SK-N-SH treated with all-trans-retinoic acid at 6 μM for 48 hours (cell line): ENCODE results near the gene SLC44A5.

Experiments used
- ATAC-seq: fragments of 200-7000 bp; cut with Tn5 transposase; 3 replicates; pipeline ENCODE4 v1.9.1; 2020; ENCODE audit warnings: mild to moderate bottlenecking, moderate library complexity
- ARNTL ChIP-seq: fragments of 450-650 bp; formaldehyde crosslinking; IDR thresholded peaks from 2 replicates; pipeline ENCODE4 v1.5.0; 2020; ENCODE audit warnings: low read depth, mild to moderate bottlenecking, moderate library complexity, borderline replicate concordance
- BACH2 ChIP-seq: fragments of 250-450 bp; sonication (Bioruptor Pico); IDR thresholded peaks from 2 replicates; pipeline ENCODE4 v1.9.0; 2021; ENCODE audit warnings: mild to moderate bottlenecking, borderline replicate concordance
- CSDC2 ChIP-seq: fragments of 250-450 bp; sonication (Bioruptor Pico); IDR thresholded peaks from 2 replicates; pipeline ENCODE4 v1.5.0; 2020; ENCODE audit warnings: mild to moderate bottlenecking, moderate library complexity
- ESRRG ChIP-seq: fragments of 250-450 bp; sonication (Bioruptor Pico); IDR thresholded peaks from 2 replicates; pipeline ENCODE4 v1.6.1; 2021; ENCODE audit warnings: mild to moderate bottlenecking
- GLIS3 ChIP-seq: fragments of 250-450 bp; sonication (Bioruptor Pico); IDR thresholded peaks from 2 replicates; pipeline ENCODE4 v1.5.0; 2020; ENCODE audit warnings: mild to moderate bottlenecking, moderate library complexity
- ISL1 ChIP-seq: fragments of 250-450 bp; sonication (Bioruptor Pico); IDR thresholded peaks from 2 replicates; pipeline ENCODE4 v2.1.2; 2022; ENCODE audit warnings: mild to moderate bottlenecking, moderate library complexity
- OSR1 ChIP-seq: fragments of 250-450 bp; sonication (Bioruptor Pico); IDR thresholded peaks from 2 replicates; pipeline ENCODE4 v1.8.0; 2022; ENCODE audit warnings: moderate library complexity, mild to moderate bottlenecking, inconsistent platforms
- PPARA ChIP-seq: fragments of 250-450 bp; sonication (Bioruptor Pico); IDR thresholded peaks from 2 replicates; pipeline ENCODE4 v1.5.0; 2020; ENCODE audit warnings: mild to moderate bottlenecking, borderline replicate concordance
- RARB ChIP-seq: fragments of 250-450 bp; sonication (Bioruptor Pico); IDR thresholded peaks from 2 replicates; pipeline ENCODE4 v1.8.0; 2021; ENCODE audit warnings: mild to moderate bottlenecking, moderate library complexity
- SNAI2 ChIP-seq: fragments of 250-450 bp; sonication (Bioruptor Pico); IDR thresholded peaks from 2 replicates; pipeline ENCODE4 v1.5.0; 2020; ENCODE audit warnings: mild to moderate bottlenecking, moderate library complexity
- TOX ChIP-seq: fragments of 250-450 bp; sonication (Bioruptor Pico); IDR thresholded peaks from 2 replicates; pipeline ENCODE4 v1.8.0; 2021; ENCODE audit warnings: mild to moderate bottlenecking, moderate library complexity, borderline replicate concordance
- ZC3H10 ChIP-seq: fragments of 250-450 bp; sonication (Bioruptor Pico); IDR thresholded peaks from 2 replicates; pipeline ENCODE4 v1.5.1; 2021; ENCODE audit warnings: mild to moderate bottlenecking, moderate library complexity
- ZFP3 ChIP-seq: fragments of 250-450 bp; sonication (Bioruptor Pico); IDR thresholded peaks from 2 replicates; pipeline ENCODE4 v1.5.0; 2020; ENCODE audit warnings: mild to moderate bottlenecking, moderate library complexity
- ZFP30 ChIP-seq: fragments of 450-650 bp; formaldehyde crosslinking; IDR thresholded peaks from 2 replicates; pipeline ENCODE4 v1.5.0; 2022; ENCODE audit warnings: mild to moderate bottlenecking, moderate library complexity
- ZNF565 ChIP-seq: fragments of 450-650 bp; formaldehyde crosslinking; conservative IDR thresholded peaks from 2 replicates; pipeline ENCODE4 v1.5.0; 2020; ENCODE audit warnings: low read depth, mild to moderate bottlenecking, moderate library complexity
- ZNF70 ChIP-seq: fragments of 450-650 bp; formaldehyde crosslinking; IDR thresholded peaks from 2 replicates; pipeline ENCODE4 v1.5.0; 2020; ENCODE audit warnings: mild to moderate bottlenecking, moderate library complexity
- ZNF8 ChIP-seq: fragments of 450-650 bp; formaldehyde crosslinking; IDR thresholded peaks from 2 replicates; pipeline ENCODE4 v1.5.0; 2020; ENCODE audit warnings: mild to moderate bottlenecking, moderate library complexity
- TF ChIP-seq, protein P1 (sequence below): fragments of 250-450 bp; sonication (Bioruptor Pico); IDR thresholded peaks from 2 replicates; pipeline ENCODE4 v1.5.1; 2020; ENCODE audit warnings: low read depth, mild to moderate bottlenecking, moderate library complexity
- TF ChIP-seq, protein P2 (sequence below): fragments of 250-450 bp; sonication (Bioruptor Pico); IDR thresholded peaks from 2 replicates; pipeline ENCODE4 v1.8.0; 2020; ENCODE audit warnings: mild to moderate bottlenecking, moderate library complexity, borderline replicate concordance
- TF ChIP-seq, protein P3 (sequence below): fragments of 250-450 bp; sonication (Bioruptor Pico); IDR thresholded peaks from 2 replicates; pipeline ENCODE4 v1.5.1; 2021; ENCODE audit warnings: mild to moderate bottlenecking, moderate library complexity

Gene SLC44A5

DNA sequence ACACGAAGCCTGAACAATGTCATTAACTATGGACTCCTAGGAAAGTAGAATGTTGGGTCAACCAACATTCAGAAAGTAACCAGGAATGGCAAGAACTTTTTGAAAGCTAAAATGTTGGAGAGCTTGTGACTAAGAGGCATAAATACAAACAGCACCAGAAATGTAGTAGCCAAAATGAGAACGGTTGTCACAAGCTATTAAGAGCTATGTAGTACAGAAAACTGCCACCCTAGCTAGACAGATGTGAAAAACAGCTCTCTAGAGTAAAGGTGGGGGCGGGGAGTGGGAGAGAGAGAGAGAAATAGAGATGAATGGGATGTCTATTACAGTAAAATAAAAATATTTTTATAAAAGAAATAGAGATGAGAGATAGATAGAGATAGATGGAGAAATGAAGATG lies 35.1 kb downstream of the SLC44A5 start:
- peak; percentile 82 for ATAC-seq
- TF ChIP-seq CSDC2 (CRISPR knock-in tag) (no peak), ZC3H10 (CRISPR knock-in tag) (no peak), PPARA (CRISPR knock-in tag) (no peak), BACH2 (CRISPR knock-in tag) (no peak), GLIS3 (CRISPR knock-in tag) (no peak), ZNF70 (CRISPR knock-in tag) (no peak), ZFP30 (CRISPR knock-in tag) (no peak), ARNTL (CRISPR knock-in tag) (no peak), OSR1 (no peak), ZNF565 (CRISPR knock-in tag) (no peak), TOX (CRISPR knock-in tag) (no peak), ISL1 (no peak)
- TF ChIP-seq, protein P1, sequence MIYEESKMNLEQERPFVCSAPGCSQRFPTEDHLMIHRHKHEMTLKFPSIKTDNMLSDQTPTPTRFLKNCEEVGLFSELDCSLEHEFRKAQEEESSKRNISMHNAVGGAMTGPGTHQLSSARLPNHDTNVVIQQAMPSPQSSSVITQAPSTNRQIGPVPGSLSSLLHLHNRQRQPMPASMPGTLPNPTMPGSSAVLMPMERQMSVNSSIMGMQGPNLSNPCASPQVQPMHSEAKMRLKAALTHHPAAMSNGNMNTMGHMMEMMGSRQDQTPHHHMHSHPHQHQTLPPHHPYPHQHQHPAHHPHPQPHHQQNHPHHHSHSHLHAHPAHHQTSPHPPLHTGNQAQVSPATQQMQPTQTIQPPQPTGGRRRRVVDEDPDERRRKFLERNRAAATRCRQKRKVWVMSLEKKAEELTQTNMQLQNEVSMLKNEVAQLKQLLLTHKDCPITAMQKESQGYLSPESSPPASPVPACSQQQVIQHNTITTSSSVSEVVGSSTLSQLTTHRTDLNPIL (CRISPR knock-in tag): no peak
- TF ChIP-seq, protein P2, sequence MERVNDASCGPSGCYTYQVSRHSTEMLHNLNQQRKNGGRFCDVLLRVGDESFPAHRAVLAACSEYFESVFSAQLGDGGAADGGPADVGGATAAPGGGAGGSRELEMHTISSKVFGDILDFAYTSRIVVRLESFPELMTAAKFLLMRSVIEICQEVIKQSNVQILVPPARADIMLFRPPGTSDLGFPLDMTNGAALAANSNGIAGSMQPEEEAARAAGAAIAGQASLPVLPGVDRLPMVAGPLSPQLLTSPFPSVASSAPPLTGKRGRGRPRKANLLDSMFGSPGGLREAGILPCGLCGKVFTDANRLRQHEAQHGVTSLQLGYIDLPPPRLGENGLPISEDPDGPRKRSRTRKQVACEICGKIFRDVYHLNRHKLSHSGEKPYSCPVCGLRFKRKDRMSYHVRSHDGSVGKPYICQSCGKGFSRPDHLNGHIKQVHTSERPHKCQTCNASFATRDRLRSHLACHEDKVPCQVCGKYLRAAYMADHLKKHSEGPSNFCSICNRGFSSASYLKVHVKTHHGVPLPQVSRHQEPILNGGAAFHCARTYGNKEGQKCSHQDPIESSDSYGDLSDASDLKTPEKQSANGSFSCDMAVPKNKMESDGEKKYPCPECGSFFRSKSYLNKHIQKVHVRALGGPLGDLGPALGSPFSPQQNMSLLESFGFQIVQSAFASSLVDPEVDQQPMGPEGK (CRISPR knock-in tag): no peak
- TF ChIP-seq, protein P3, sequence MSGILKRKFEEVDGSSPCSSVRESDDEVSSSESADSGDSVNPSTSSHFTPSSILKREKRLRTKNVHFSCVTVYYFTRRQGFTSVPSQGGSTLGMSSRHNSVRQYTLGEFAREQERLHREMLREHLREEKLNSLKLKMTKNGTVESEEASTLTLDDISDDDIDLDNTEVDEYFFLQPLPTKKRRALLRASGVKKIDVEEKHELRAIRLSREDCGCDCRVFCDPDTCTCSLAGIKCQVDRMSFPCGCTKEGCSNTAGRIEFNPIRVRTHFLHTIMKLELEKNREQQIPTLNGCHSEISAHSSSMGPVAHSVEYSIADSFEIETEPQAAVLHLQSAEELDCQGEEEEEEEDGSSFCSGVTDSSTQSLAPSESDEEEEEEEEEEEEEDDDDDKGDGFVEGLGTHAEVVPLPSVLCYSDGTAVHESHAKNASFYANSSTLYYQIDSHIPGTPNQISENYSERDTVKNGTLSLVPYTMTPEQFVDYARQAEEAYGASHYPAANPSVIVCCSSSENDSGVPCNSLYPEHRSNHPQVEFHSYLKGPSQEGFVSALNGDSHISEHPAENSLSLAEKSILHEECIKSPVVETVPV (CRISPR knock-in tag): no peak

- TF ChIP-seq ESRRG (CRISPR knock-in tag) (no peak), ARNTL (CRISPR knock-in tag) (no peak), ZC3H10 (CRISPR knock-in tag) (no peak), ZNF8 (no peak), ZFP3 (CRISPR knock-in tag) (no peak), OSR1 (no peak), SNAI2 (CRISPR knock-in tag) (no peak)
- TF ChIP-seq, protein P1 (CRISPR knock-in tag): no peak
- TF ChIP-seq, protein P2 (CRISPR knock-in tag): no peak
- ATAC-seq: no peak
These were observed 43.7 kb downstream of the SLC44A5 start for GRCh38 chr1:75567191-75567590.

DNA sequence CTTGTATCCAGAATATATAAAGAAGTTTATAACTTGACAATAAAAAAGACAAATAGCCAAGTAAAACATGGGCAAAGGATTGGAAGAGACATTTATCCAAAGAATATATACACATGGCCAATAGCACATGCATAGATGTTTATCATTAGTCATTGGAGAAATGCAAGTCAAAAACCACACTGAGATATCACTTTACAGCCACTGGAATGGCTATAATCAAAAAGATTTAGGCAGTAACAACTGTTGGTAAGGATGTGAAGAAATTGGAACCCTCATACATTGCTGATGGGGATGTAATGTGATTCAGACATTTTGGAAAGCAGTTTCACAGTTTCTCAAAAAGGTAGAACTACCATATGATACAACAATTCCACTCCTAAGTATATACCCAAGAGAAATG lies 51.1 kb downstream of the SLC44A5 start:
- no peak for TF ChIP-seq RARB (CRISPR knock-in tag)
- peak; percentile 87 for ATAC-seq

- TF ChIP-seq, protein P2 (CRISPR knock-in tag): no peak
- no peak for TF ChIP-seq ZC3H10 (CRISPR knock-in tag)
- no peak for TF ChIP-seq OSR1
- TF ChIP-seq BACH2 (CRISPR knock-in tag): no peak
- no peak for ATAC-seq
These were observed 51.8 kb downstream of the SLC44A5 start for GRCh38 chr1:75559136-75559535.
